Endodermal cell (in vitro differentiated cells): ENCODE results near the gene ALDH1L1. TPM values are rescaled to one million over a fixed set of nuclear protein-coding genes. Genes with fewer than 3 reads are reported as not detected.

Source experiments
- DNase-seq: peaks from one replicate; pipeline ENCODE4 v3.0.0-alpha.2; 2017
- H3K27ac ChIP-seq: 2 replicates; pipeline ENCODE4 v1.5.1; 2013; ENCODE audit warnings: mild to moderate bottlenecking, low read depth, low read length, moderate library complexity
- H3K27me3 ChIP-seq: 2 replicates; pipeline ENCODE4 v1.6.1; 2013; ENCODE audit warnings: mild to moderate bottlenecking, low read length, moderate library complexity; ENCODE audit not compliant: insufficient read depth, control insufficient read depth, poor library complexity, severe bottlenecking
- H3K36me3 ChIP-seq: 2 replicates; pipeline ENCODE4 v1.7.0; 2013; ENCODE audit warnings: mild to moderate bottlenecking, low read length, moderate library complexity; ENCODE audit not compliant: control insufficient read depth, insufficient read depth
- H3K4me1 ChIP-seq: one replicate; pipeline ENCODE4 v1.7.0; 2013; ENCODE audit warnings: low read length; ENCODE audit not compliant: control insufficient read depth, insufficient read depth
- H3K4me3 ChIP-seq: 2 replicates; pipeline ENCODE4 v1.5.1; 2013; ENCODE audit warnings: mild to moderate bottlenecking, low read length, moderate library complexity
- H3K9ac ChIP-seq: 2 replicates; pipeline ENCODE4 v1.6.1; 2013; ENCODE audit warnings: mild to moderate bottlenecking, low read length, moderate library complexity; ENCODE audit not compliant: poor library complexity, severe bottlenecking; ENCODE audit errors: extremely low read depth
- H3K9me3 ChIP-seq: 2 replicates; pipeline ENCODE4 v1.6.1; 2013; ENCODE audit warnings: mild to moderate bottlenecking, low read length, moderate library complexity; ENCODE audit not compliant: control insufficient read depth
- H3K27ac Mint-ChIP-seq: 2 replicates; pipeline ENCODE4 v1.8.0; 2020; ENCODE audit warnings: mixed read lengths
- H3K27me3 Mint-ChIP-seq: 2 replicates; pipeline ENCODE4 v1.8.0; 2021; ENCODE audit warnings: mild to moderate bottlenecking, mixed read lengths; ENCODE audit not compliant: insufficient read depth
- H3K36me3 Mint-ChIP-seq: 2 replicates; pipeline ENCODE4 v1.8.0; 2020; ENCODE audit warnings: low read depth, mixed read lengths
- H3K4me1 Mint-ChIP-seq: 2 replicates; pipeline ENCODE4 v1.8.0; 2020; ENCODE audit warnings: mixed read lengths
- H3K4me3 Mint-ChIP-seq: 2 replicates; pipeline ENCODE4 v1.8.0; 2020; ENCODE audit warnings: mild to moderate bottlenecking, moderate library complexity, mixed read lengths
- H3K9me3 Mint-ChIP-seq: 2 replicates; pipeline ENCODE4 v1.8.0; 2020; ENCODE audit warnings: mild to moderate bottlenecking, mixed read lengths
- WGBS, 2 experiments: methylation state at CpG; one replicate each; pipeline versions ENCODE4 v1.1.5 to v1.1.7; 2013; ENCODE audit warnings: missing lambda C conversion rate in 2 of 2, mixed read lengths in 1 of 2; ENCODE audit not compliant: insufficient coverage in 1 of 2, insufficient read length in 1 of 2; 5-methylcytosine and 5-hydroxymethylcytosine counted together
- total RNA-seq, 2 donors: library from RNA; stranded (reverse); fragmentation: NEBNext Ultra II Directional in 1 of 2; extraction: Animal tissue kit (Norgen Biotek cat#: 25700) in 1 of 2; gene quantifications; 2 replicates in 1 of 2; 3 replicates in 1 of 2; pipeline ENCODE4 v1.2.1, GENCODE V29; 2021
- TF ChIP-seq, protein P1 (sequence below): fragments of 200-600 bp; sonication (generic); conservative IDR thresholded peaks from 2 replicates; pipeline ENCODE4 v1.5.0; 2021; ENCODE audit warnings: antibody characterized with exemption, mild to moderate bottlenecking

The ALDH1L1 gene
- total RNA-seq, 2 donors from 2014 or later: 1.0 to 1.6 TPM

DNA sequence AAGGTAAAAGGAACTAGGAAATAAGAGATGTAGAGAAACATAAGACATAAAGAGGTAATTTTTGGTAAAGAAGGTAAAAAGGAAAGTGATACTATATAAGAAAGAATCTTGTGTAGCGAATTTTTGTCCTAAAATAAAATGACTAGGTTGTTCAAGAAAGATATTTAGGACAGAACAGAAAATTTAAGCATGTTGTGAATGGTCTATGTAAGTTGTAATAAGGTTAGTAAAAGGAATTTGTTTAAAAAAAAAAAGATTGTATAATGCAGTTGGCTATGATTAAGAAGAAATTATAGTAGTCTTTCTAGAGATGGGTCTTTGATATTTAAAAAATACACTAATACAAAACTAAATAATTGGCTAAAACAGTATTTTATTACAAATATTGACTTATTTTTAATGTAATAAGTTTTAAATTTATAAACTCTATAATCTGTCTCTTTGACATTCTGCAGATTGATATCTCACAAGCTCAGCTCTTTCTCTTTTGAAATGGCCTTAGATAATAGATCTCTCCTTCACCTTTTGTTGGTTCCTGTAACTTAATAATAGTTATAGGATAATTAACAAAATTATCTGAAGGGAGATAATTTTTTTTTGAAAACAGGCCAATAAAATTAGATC, 92.7 kb downstream of the ALDH1L1 start:
- Mint-ChIP-seq H3K9me3 (peaks cover 67% of the 10 kb centered on the region), H3K4me1 (peaks cover 1% of the 10 kb centered on the region), H3K36me3 (peaks cover 9% of the 10 kb centered on the region), H3K4me3 (no peak overlapping the region), H3K27me3 (no peaks in the 10 kb centered on the region), H3K27ac (no peak overlapping the region)
- peaks cover 77% of the 10 kb centered on the region for H3K9me3 ChIP-seq
- 50 to 55% methylated on average over 1 of the region's 1 CpG for WGBS, 2 experiments
- H3K36me3 ChIP-seq: no peaks in the 10 kb centered on the region
- H3K27ac ChIP-seq: no peak overlapping the region
- no peak for DNase-seq
- TF ChIP-seq, protein P1, sequence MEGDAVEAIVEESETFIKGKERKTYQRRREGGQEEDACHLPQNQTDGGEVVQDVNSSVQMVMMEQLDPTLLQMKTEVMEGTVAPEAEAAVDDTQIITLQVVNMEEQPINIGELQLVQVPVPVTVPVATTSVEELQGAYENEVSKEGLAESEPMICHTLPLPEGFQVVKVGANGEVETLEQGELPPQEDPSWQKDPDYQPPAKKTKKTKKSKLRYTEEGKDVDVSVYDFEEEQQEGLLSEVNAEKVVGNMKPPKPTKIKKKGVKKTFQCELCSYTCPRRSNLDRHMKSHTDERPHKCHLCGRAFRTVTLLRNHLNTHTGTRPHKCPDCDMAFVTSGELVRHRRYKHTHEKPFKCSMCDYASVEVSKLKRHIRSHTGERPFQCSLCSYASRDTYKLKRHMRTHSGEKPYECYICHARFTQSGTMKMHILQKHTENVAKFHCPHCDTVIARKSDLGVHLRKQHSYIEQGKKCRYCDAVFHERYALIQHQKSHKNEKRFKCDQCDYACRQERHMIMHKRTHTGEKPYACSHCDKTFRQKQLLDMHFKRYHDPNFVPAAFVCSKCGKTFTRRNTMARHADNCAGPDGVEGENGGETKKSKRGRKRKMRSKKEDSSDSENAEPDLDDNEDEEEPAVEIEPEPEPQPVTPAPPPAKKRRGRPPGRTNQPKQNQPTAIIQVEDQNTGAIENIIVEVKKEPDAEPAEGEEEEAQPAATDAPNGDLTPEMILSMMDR: no peak
- H3K4me1 ChIP-seq: no peaks in the 10 kb centered on the region
- no peak overlapping the region for H3K4me3 ChIP-seq
- no peaks in the 10 kb centered on the region for H3K27me3 ChIP-seq
- H3K9ac ChIP-seq: no peak overlapping the region

DNA sequence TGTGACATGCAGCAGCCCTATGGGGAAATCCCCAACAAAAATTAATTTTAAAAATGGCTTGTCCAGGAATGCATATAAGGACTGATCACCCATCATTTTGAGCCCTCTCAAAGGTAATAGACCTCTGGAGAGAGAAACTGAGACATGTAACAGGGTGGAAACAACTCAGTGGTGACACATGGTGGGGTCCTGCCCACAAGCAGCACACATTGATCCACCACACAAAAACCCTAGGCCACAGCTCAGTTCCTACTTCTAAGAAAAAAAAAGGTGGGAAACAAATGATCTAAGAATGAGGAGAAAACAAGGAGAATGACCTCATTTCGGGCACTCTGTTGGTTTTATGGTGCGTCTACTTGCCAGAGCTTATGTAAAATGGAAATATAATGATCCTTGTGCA, 94.5 kb downstream of the ALDH1L1 start:
- H3K4me3 ChIP-seq: peak overlapping the region; percentile 53
- DNase-seq: no peak
- peaks cover 7% of the 10 kb centered on the region for H3K36me3 Mint-ChIP-seq
- peaks cover 63% of the 10 kb centered on the region for H3K9me3 ChIP-seq
- no peaks in the 10 kb centered on the region for H3K4me1 ChIP-seq
- no peak overlapping the region for H3K27ac Mint-ChIP-seq
- H3K27ac ChIP-seq: no peak overlapping the region
- no peaks in the 10 kb centered on the region for H3K27me3 ChIP-seq
- H3K27me3 Mint-ChIP-seq: no peaks in the 10 kb centered on the region
- H3K4me3 Mint-ChIP-seq: no peak overlapping the region
- H3K4me1 Mint-ChIP-seq: peaks cover 1% of the 10 kb centered on the region
- H3K36me3 ChIP-seq: no peaks in the 10 kb centered on the region
- H3K9ac ChIP-seq: no peak overlapping the region
- peaks cover 52% of the 10 kb centered on the region for H3K9me3 Mint-ChIP-seq
- 34 to 80% methylated on average over 1 to 2 of the region's 2 CpGs for WGBS, 2 experiments
- TF ChIP-seq, protein P1: no peak

DNA sequence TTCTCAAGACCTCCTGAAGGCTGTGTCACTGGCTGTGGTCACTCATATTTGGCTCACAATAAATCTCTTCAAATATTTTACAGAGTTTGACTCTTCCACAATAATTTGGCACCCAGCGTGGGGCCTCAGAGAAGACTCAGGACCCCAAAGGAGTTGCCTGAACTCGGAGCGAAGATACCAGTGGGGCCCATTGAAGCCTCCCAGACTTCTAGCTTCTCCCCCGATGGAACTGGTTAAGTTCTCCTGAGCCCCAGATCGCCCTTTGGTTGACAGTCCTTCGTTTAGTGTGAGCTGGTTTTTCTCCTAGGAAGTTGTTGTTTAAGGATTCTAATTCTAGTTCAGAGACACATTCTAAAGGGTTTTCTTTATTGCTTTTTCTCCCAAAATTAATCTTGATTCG, 95.1 kb downstream of the ALDH1L1 start:
- Mint-ChIP-seq H3K9me3 (peaks cover 50% of the 10 kb centered on the region), H3K27me3 (no peaks in the 10 kb centered on the region), H3K27ac (no peak overlapping the region)

More for the DNA sequence above, 95.1 kb downstream of the ALDH1L1 start:
- no peaks in the 10 kb centered on the region for H3K27me3 ChIP-seq
- H3K4me1 ChIP-seq: no peaks in the 10 kb centered on the region
- H3K36me3 ChIP-seq: no peaks in the 10 kb centered on the region
- H3K4me1 Mint-ChIP-seq: peaks cover 1% of the 10 kb centered on the region
- DNase-seq: peak; percentile 15
- no peak overlapping the region for H3K9ac ChIP-seq
- H3K9me3 ChIP-seq: peaks cover 58% of the 10 kb centered on the region
- peaks cover 8% of the 10 kb centered on the region for H3K36me3 Mint-ChIP-seq
- H3K4me3 Mint-ChIP-seq: peak overlapping the region; percentile 71
- peak overlapping the region; percentile 88 for H3K4me3 ChIP-seq
- TF ChIP-seq, protein P1: no peak
- no peak overlapping the region for H3K27ac ChIP-seq
- 92 to 94% methylated on average over 6 to 7 of the region's 7 CpGs for WGBS, 2 experiments
